Measurements from ENCODE around the gene ATXN2.
"Not testable (repeated sequence)": the region's sequence is repeated elsewhere in the genome, so short reads cannot be mapped to it uniquely, and the experiment has no call there.

The ATXN2 gene

GRCh38 chr12:111519083-111519482 lies 80.0 kb downstream of the ATXN2 start:
- Mint-ChIP-seq H3K9me3 (no peaks in the 10 kb centered on the region), H3K36me3 (ENCODE audit: low read depth) (peaks cover 23% of the 10 kb centered on the region), H3K27me3 (no peaks in the 10 kb centered on the region), H3K27ac (no peak overlapping the region), H3K4me3 (no peak overlapping the region), H3K4me1 (ENCODE audit: low read depth) (no peaks in the 10 kb centered on the region)

- H3K27me3 Mint-ChIP-seq = not testable (repeated sequence)
Measured at GRCh38 chr12:111507719-111508118, 91.4 kb downstream of the ATXN2 start.

GRCh38 chr12:111507258-111507657 lies 91.9 kb downstream of the ATXN2 start:
- not testable (repeated sequence) for H3K4me3 Mint-ChIP-seq, H3K9me3 Mint-ChIP-seq, H3K27me3 Mint-ChIP-seq, H3K27ac Mint-ChIP-seq
- Mint-ChIP-seq H3K4me1 (ENCODE audit: low read depth) (peaks cover 15% of the 10 kb centered on the region), H3K36me3 (ENCODE audit: low read depth) (peaks cover 65% of the 10 kb centered on the region)

More at GRCh38 chr12:111507719-111508118, 91.4 kb downstream of the ATXN2 start:
- Mint-ChIP-seq H3K36me3 (ENCODE audit: low read depth) (peaks cover 65% of the 10 kb centered on the region), H3K4me1 (ENCODE audit: low read depth) (peaks cover 15% of the 10 kb centered on the region)
- not testable (repeated sequence) for H3K9me3 Mint-ChIP-seq, H3K27ac Mint-ChIP-seq, H3K4me3 Mint-ChIP-seq

- Mint-ChIP-seq H3K27ac (no peak overlapping the region), H3K9me3 (no peaks in the 10 kb centered on the region), H3K36me3 (ENCODE audit: low read depth) (peaks cover 55% of the 10 kb centered on the region), H3K27me3 (no peaks in the 10 kb centered on the region), H3K4me1 (ENCODE audit: low read depth) (peaks cover 15% of the 10 kb centered on the region), H3K4me3 (no peak overlapping the region)
Measured at GRCh38 chr12:111506260-111506659, 92.9 kb downstream of the ATXN2 start.

- Mint-ChIP-seq H3K27me3 (no peaks in the 10 kb centered on the region), H3K4me3 (peak overlapping the region; percentile 17), H3K36me3 (ENCODE audit: low read depth) (peaks cover 49% of the 10 kb centered on the region), H3K4me1 (ENCODE audit: low read depth) (peaks cover 15% of the 10 kb centered on the region), H3K9me3 (no peaks in the 10 kb centered on the region), H3K27ac (no peak overlapping the region)
Measured at GRCh38 chr12:111505601-111506036, 93.5 kb downstream of the ATXN2 start.

GRCh38 chr12:111503116-111503515 lies 96.0 kb downstream of the ATXN2 start:
- peaks cover 15% of the 10 kb centered on the region for H3K4me1 Mint-ChIP-seq (ENCODE audit: low read depth)
- H3K4me3 Mint-ChIP-seq = no peak overlapping the region
- H3K9me3 Mint-ChIP-seq = no peaks in the 10 kb centered on the region
- no peaks in the 10 kb centered on the region for H3K27me3 Mint-ChIP-seq
- no peak overlapping the region for H3K27ac Mint-ChIP-seq
- peaks cover 58% of the 10 kb centered on the region for H3K36me3 Mint-ChIP-seq (ENCODE audit: low read depth)

- Mint-ChIP-seq H3K4me1 (ENCODE audit: low read depth) (no peaks in the 10 kb centered on the region), H3K4me3 (no peak overlapping the region), H3K9me3 (no peaks in the 10 kb centered on the region), H3K27me3 (no peaks in the 10 kb centered on the region), H3K27ac (no peak overlapping the region), H3K36me3 (ENCODE audit: low read depth) (peaks cover 62% of the 10 kb centered on the region)
Measured at GRCh38 chr12:111494676-111495075, 104.4 kb downstream of the ATXN2 start.

- H3K36me3 Mint-ChIP-seq (ENCODE audit: low read depth) = peaks cover 63% of the 10 kb centered on the region
- not testable (repeated sequence) for H3K4me1 Mint-ChIP-seq (ENCODE audit: low read depth); H3K4me3 Mint-ChIP-seq; H3K27me3 Mint-ChIP-seq; H3K27ac Mint-ChIP-seq; H3K9me3 Mint-ChIP-seq
Measured at GRCh38 chr12:111492979-111493378, 106.1 kb downstream of the ATXN2 start.

GRCh38 chr12:111488798-111489197 lies 110.3 kb downstream of the ATXN2 start:
- peaks cover 60% of the 10 kb centered on the region for H3K36me3 Mint-ChIP-seq (ENCODE audit: low read depth)

GRCh38 chr12:111488271-111488670 lies 110.8 kb downstream of the ATXN2 start:
- peak overlapping the region; percentile 55 for H3K27ac Mint-ChIP-seq
- no peaks in the 10 kb centered on the region for H3K9me3 Mint-ChIP-seq
- H3K27me3 Mint-ChIP-seq = no peaks in the 10 kb centered on the region
- no peak overlapping the region for H3K4me3 Mint-ChIP-seq
- H3K4me1 Mint-ChIP-seq (ENCODE audit: low read depth) = no peaks in the 10 kb centered on the region
- peaks cover 64% of the 10 kb centered on the region for H3K36me3 Mint-ChIP-seq (ENCODE audit: low read depth)

More at GRCh38 chr12:111488798-111489197, 110.3 kb downstream of the ATXN2 start:
- H3K27ac Mint-ChIP-seq = no peak overlapping the region
- no peaks in the 10 kb centered on the region for H3K9me3 Mint-ChIP-seq
- H3K27me3 Mint-ChIP-seq = no peaks in the 10 kb centered on the region
- H3K4me1 Mint-ChIP-seq (ENCODE audit: low read depth) = no peaks in the 10 kb centered on the region
- no peak overlapping the region for H3K4me3 Mint-ChIP-seq

GRCh38 chr12:111482462-111482861 lies 116.7 kb downstream of the ATXN2 start:
- Mint-ChIP-seq H3K36me3 (ENCODE audit: low read depth) (peaks cover 39% of the 10 kb centered on the region), H3K9me3 (no peaks in the 10 kb centered on the region), H3K27ac (no peak overlapping the region), H3K4me1 (ENCODE audit: low read depth) (no peaks in the 10 kb centered on the region), H3K4me3 (no peak overlapping the region), H3K27me3 (no peaks in the 10 kb centered on the region)

GRCh38 chr12:111471236-111471635 lies 127.9 kb downstream of the ATXN2 start:
- no peak overlapping the region for H3K27ac Mint-ChIP-seq
- H3K36me3 Mint-ChIP-seq (ENCODE audit: low read depth) = peaks cover 52% of the 10 kb centered on the region
- no peak overlapping the region for H3K4me3 Mint-ChIP-seq

GRCh38 chr12:111469401-111469800 lies 129.7 kb downstream of the ATXN2 start:
- Mint-ChIP-seq H3K4me1 (ENCODE audit: low read depth) (peaks cover 8% of the 10 kb centered on the region), H3K27ac (no peak overlapping the region), H3K27me3 (no peaks in the 10 kb centered on the region), H3K4me3 (no peak overlapping the region), H3K36me3 (ENCODE audit: low read depth) (peaks cover 49% of the 10 kb centered on the region), H3K9me3 (no peaks in the 10 kb centered on the region)

More at GRCh38 chr12:111471236-111471635, 127.9 kb downstream of the ATXN2 start:
- no peaks in the 10 kb centered on the region for H3K27me3 Mint-ChIP-seq
- peaks cover 8% of the 10 kb centered on the region for H3K4me1 Mint-ChIP-seq (ENCODE audit: low read depth)
- H3K9me3 Mint-ChIP-seq = no peaks in the 10 kb centered on the region

- H3K27ac Mint-ChIP-seq = no peak overlapping the region
- H3K9me3 Mint-ChIP-seq = no peaks in the 10 kb centered on the region
- H3K4me3 Mint-ChIP-seq = no peak overlapping the region
- H3K36me3 Mint-ChIP-seq (ENCODE audit: low read depth) = peaks cover 39% of the 10 kb centered on the region
- H3K27me3 Mint-ChIP-seq = no peaks in the 10 kb centered on the region
- peaks cover 8% of the 10 kb centered on the region for H3K4me1 Mint-ChIP-seq (ENCODE audit: low read depth)
Measured at GRCh38 chr12:111467857-111468241, 131.3 kb downstream of the ATXN2 start.

GRCh38 chr12:111467092-111467856 lies 131.8 kb downstream of the ATXN2 start:
- Mint-ChIP-seq H3K9me3 (no peaks in the 10 kb centered on the region), H3K4me1 (ENCODE audit: low read depth) (peaks cover 11% of the 10 kb centered on the region), H3K36me3 (ENCODE audit: low read depth) (peaks cover 38% of the 10 kb centered on the region), H3K4me3 (no peak overlapping the region), H3K27ac (no peak overlapping the region), H3K27me3 (no peaks in the 10 kb centered on the region)

Measured in stimulated activated naive CD8-positive, alpha-beta T cell treated with anti-CD3 and anti-CD28 coated beads, Interleukin-15, Interleukin-2, amounts not matched to agents 100 ng/mL and 50 ng/mL, for 24 hours (primary cell).